Measurements from ENCODE around the gene PICK1. TPM values are rescaled to one million over a fixed set of nuclear protein-coding genes. Genes with fewer than 3 reads are reported as not detected.

Gene PICK1
- total and polyA plus RNA-seq, 2 donors (not counting 3 experiments of a cell fraction or from before 2014, with no cell fraction given) = 18.0 to 20.8 TPM

- Histone ChIP-seq H3K4me3 (replicated peaks in 1 of 3; ENCODE audit: insufficient read depth in 1 of 3, low read depth in 1 of 3, low read length in 3 of 3) (no peak overlapping the region), H3K9ac (replicated peaks; ENCODE audit: extremely low read depth, insufficient read depth, low read length) (no peak overlapping the region), H3K27ac (ENCODE audit: insufficient read depth, low read depth, low read length) (no peak overlapping the region), H3K4me2 (ENCODE audit: insufficient read depth, low read length) (no peak overlapping the region), H3K4me1 (ENCODE audit: control insufficient read depth, extremely low read depth, insufficient read depth, low read length) (peaks cover 8% of the 10 kb centered on the region), H3K9me3 (replicated peaks; ENCODE audit: control insufficient read depth, insufficient read depth, low read length) (no peaks in the 10 kb centered on the region), H4K20me1 (replicated peaks; ENCODE audit: control insufficient read depth, extremely low read depth, insufficient read depth, low read length) (no peaks in the 10 kb centered on the region), H3K9me1 (replicated peaks; ENCODE audit: control insufficient read depth, extremely low read depth, insufficient read depth, low read length) (no peaks in the 10 kb centered on the region), H3K79me2 (ENCODE audit: control insufficient read depth, insufficient read depth, low read length) (no peaks in the 10 kb centered on the region), H2AFZ (ENCODE audit: low read depth, low read length) (no peak overlapping the region), H3K36me3 (ENCODE audit: control insufficient read depth in 2 of 2, extremely low read depth in 1 of 2, insufficient read depth in 2 of 2, low read length in 2 of 2) (no peaks in the 10 kb centered on the region), H3K27me3 (ENCODE audit: control insufficient read depth in 2 of 2, insufficient read depth in 2 of 2, low read length in 2 of 2) (no peaks in the 10 kb centered on the region)
- no peak for DNase-seq (ENCODE audit: low read depth, low spot score)
- FAIRE-seq = no peak
- no TSS peak for BruUV-seq (replicated peaks)
- CTCF ChIA-PET = no interaction called here
- no peak for TF ChIP-seq POLR2A (IDR thresholded peaks at IDR 0.05; ENCODE audit: low read depth, low read length)
- no peak for TF ChIP-seq POLR2AphosphoS5 (IDR thresholded peaks at IDR 0.05; ENCODE audit: insufficient read depth, low read depth, low read length)
- no peak for TF ChIP-seq CTCF (IDR thresholded peaks at IDR 0.05; ENCODE audit: extremely low read depth in 1 of 2, insufficient read depth in 1 of 2, low read depth in 1 of 2, low read length in 2 of 2)
- TF ChIP-seq FOS (IDR thresholded peaks at IDR 0.05; ENCODE audit: borderline replicate concordance, insufficient read depth, low read length) = no peak
- TF ChIP-seq EZH2 (IDR thresholded peaks at IDR 0.05; ENCODE audit: borderline replicate concordance, low read depth, low read length, severe bottlenecking) = no peak
- TF ChIP-seq MYC (IDR thresholded peaks at IDR 0.05; ENCODE audit: low read depth, low read length) = no peak
- no peak for TF ChIP-seq MAX (IDR thresholded peaks at IDR 0.05; ENCODE audit: insufficient read depth, insufficient read length)
- no peak for TF ChIP-seq GATA2 (IDR thresholded peaks at IDR 0.05; ENCODE audit: insufficient read depth, insufficient read length, low read depth, low read length)
- no peak for TF ChIP-seq JUN (IDR thresholded peaks at IDR 0.05; ENCODE audit: borderline replicate concordance, insufficient read depth, insufficient read length, low read depth)
- intact Hi-C loops (cut with micrococcal nuclease) = no loop called here
- POLR2A ChIA-PET = no interaction called here
- dilution Hi-C loops (cut with MboI; ENCODE audit: extremely low pct_ligation_motif_present, low sequenced_read_pairs) = no loop called here
Observed at GRCh38 chr22:38018938-38019827, 38.0 kb upstream of the PICK1 start.
